Measurements from ENCODE around the gene DLK2.
"Not testable (repeated sequence)": the region's sequence is repeated elsewhere in the genome, so short reads cannot be mapped to it uniquely, and the experiment has no call there.

The DLK2 gene, protein sequence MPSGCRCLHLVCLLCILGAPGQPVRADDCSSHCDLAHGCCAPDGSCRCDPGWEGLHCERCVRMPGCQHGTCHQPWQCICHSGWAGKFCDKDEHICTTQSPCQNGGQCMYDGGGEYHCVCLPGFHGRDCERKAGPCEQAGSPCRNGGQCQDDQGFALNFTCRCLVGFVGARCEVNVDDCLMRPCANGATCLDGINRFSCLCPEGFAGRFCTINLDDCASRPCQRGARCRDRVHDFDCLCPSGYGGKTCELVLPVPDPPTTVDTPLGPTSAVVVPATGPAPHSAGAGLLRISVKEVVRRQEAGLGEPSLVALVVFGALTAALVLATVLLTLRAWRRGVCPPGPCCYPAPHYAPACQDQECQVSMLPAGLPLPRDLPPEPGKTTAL

DNA sequence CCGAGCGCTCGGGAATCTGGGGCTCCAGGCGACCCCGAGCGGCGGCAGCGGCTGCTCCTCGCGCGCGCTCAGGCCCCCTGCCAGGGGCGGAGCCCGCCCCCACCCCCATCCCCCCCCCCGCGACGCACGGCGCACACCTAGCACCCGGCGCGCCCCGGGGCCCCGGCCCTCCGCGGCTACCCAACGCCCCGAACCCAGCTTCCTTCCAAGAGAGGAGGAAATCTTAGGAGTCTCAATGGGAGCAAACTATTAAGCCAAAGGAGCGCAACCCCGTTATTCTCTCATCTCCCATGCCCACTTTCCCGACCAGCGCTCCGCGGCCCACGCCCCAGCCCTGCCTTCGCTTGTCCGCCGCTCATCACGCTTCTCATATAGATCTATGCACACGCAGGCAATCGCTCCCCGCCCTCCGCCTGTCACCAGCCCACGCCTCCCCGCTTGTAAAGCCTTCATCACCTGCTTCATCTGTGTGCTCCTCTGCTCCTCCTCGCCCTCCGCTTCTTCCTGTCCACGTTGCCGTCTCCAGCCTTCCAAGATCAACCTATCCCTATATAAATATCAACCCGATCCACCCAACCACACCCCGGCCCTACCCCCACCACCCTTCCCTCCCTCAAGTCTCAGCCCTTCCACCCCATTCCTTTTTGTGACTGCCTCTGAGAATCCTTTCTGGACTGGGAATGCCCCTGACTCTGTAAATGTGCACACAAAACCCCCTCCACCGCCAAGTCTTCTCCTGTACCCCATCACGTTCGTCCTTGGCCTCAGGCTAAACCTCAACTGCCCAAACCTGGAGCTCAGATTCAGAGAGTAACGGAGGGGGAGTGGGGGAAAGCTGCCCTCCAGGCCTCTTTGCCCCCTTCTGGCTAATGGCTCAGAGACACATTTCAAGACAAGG lies at the start of gene DLK2:
Gene DLK2, minus strand, starts transcription at position 18 of the 898 bp plus-strand sequence. CDS start 723 bp downstream, outside the sequence.
- Mint-ChIP-seq H3K36me3 (peaks cover 8% of the 10 kb centered on the region), H3K4me1 (peaks cover 15% of the 10 kb centered on the region), H3K4me3 (peak within 1 kb of the TSS; percentile 77), H3K27ac (peak within 1 kb of the TSS; percentile 28), H3K27me3 (peaks cover 47% of the 10 kb centered on the region), H3K9me3 (no peaks in the 10 kb centered on the region)
- DNase-seq, result peak; percentile 67
- CTCF ChIA-PET, result interaction anchor here (5.5 kb wide), 1 partner anchor 50 kb away, joined by 46 read pairs; no protein-coding TSS in a partner anchor

DNA sequence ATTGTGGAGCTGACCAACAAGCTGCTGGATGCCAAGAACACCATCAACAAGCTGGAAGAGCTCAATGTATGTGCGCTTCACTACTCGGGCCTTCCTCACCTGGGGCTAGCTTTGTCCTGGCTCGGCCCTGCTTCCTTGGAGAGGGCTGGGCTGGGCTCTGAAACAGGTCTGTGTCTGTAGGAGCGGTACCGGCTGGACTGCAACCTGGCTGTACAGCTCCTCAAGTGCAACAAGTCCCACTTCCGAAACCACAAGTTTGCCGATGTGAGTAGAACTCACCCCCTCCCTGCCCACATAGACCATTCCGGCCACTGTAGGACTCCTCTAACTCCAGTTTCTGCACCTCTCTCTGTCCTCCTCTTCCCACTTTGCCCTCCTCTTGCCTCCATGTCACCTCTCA lies 48.1 kb upstream of the DLK2 start:
- no peak overlapping the region for H3K27ac Mint-ChIP-seq
- no peak overlapping the region for H3K4me3 Mint-ChIP-seq
- no peaks in the 10 kb centered on the region for H3K9me3 Mint-ChIP-seq
- CTCF ChIA-PET, result interaction anchor here (0.7 kb wide), 1 partner anchor 38 kb away, joined by 3 read pairs; no protein-coding TSS in a partner anchor
- no peak for DNase-seq
- H3K27me3 Mint-ChIP-seq, result peaks cover 18% of the 10 kb centered on the region
- peaks cover 41% of the 10 kb centered on the region for H3K36me3 Mint-ChIP-seq
- H3K4me1 Mint-ChIP-seq, result peaks cover 2% of the 10 kb centered on the region

DNA sequence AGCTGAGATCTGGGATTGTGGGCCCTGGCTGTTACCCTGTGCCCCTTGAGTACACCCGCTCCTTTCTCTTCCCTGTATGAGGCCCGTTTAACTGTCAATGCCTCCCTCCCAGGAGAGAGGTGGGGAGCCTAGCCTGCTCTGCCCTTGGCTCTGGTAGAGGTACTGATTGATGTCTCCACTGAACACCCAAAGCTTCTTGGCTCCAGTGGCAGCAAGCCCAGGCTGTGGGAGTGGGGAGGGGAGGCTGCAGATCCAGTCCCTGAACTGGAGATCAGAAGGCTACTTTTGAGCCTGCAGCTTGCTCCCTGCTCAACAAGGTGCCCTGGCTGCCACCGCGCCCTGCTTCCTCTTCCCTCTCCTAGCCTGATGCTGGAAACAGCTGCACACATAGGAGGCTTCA lies 47.3 kb upstream of the DLK2 start:
- Mint-ChIP-seq H3K27ac (no peak overlapping the region), H3K36me3 (peaks cover 43% of the 10 kb centered on the region), H3K4me1 (peaks cover 2% of the 10 kb centered on the region), H3K9me3 (no peaks in the 10 kb centered on the region), H3K27me3 (peaks cover 10% of the 10 kb centered on the region), H3K4me3 (no peak overlapping the region)
- CTCF ChIA-PET, result no interaction called here
- no peak for DNase-seq

DNA sequence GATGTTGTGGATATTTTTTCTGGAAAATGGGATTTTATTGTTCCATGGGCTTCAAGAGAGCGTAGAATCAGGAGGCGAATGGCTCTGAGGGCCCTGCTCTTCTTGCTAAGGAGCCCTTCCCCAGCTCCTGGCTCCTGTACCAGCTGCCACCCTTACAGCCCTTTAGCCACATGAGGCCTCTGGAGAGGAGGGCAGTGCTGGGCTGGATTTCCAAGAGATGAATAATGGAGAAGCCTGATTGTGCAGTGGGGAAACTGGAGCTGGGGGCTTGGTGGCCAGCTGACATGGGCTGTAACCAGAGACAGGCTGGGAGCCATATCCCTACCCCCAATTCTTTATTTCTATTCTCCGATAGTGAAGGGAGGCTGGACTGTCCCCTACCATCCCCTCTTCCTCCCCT lies 45.6 kb upstream of the DLK2 start:
- no peak for DNase-seq
- no peaks in the 10 kb centered on the region for H3K4me1 Mint-ChIP-seq
- no peaks in the 10 kb centered on the region for H3K9me3 Mint-ChIP-seq
- H3K27ac Mint-ChIP-seq, result no peak overlapping the region
- no peaks in the 10 kb centered on the region for H3K27me3 Mint-ChIP-seq
- CTCF ChIA-PET, result interaction anchor here (1.0 kb wide), 1 partner anchor 105 kb away, joined by 3 read pairs; no protein-coding TSS in a partner anchor
- H3K36me3 Mint-ChIP-seq, result peaks cover 40% of the 10 kb centered on the region
- no peak overlapping the region for H3K4me3 Mint-ChIP-seq

- no peak for DNase-seq
- no peak overlapping the region for H3K27ac Mint-ChIP-seq
- no peaks in the 10 kb centered on the region for H3K27me3 Mint-ChIP-seq
- no peaks in the 10 kb centered on the region for H3K9me3 Mint-ChIP-seq
- peaks cover 33% of the 10 kb centered on the region for H3K36me3 Mint-ChIP-seq
- no peak overlapping the region for H3K4me3 Mint-ChIP-seq
- CTCF ChIA-PET, result interaction anchor here (0.9 kb wide), 1 partner anchor 8 kb away, joined by 3 read pairs; no protein-coding TSS in a partner anchor
- H3K4me1 Mint-ChIP-seq, result peaks cover 13% of the 10 kb centered on the region
Observed at GRCh38 chr6:43499028-43499815, 43.9 kb upstream of the DLK2 start.

- H3K4me1 Mint-ChIP-seq, result peaks cover 18% of the 10 kb centered on the region
- H3K4me3 Mint-ChIP-seq, H3K27me3 Mint-ChIP-seq, DNase-seq, H3K27ac Mint-ChIP-seq, H3K9me3 Mint-ChIP-seq: not testable (repeated sequence)
- peaks cover 28% of the 10 kb centered on the region for H3K36me3 Mint-ChIP-seq
- CTCF ChIA-PET, result interaction anchor here (6.3 kb wide), 1 partner anchor 8 kb away, joined by 44 read pairs; no protein-coding TSS in a partner anchor
Observed at GRCh38 chr6:43498291-43498690, 42.9 kb upstream of the DLK2 start.

- CTCF ChIA-PET, result interaction anchor here (6.3 kb wide), 1 partner anchor 9 kb away, joined by 44 read pairs; no protein-coding TSS in a partner anchor
- H3K27ac Mint-ChIP-seq, result no peak overlapping the region
Observed at GRCh38 chr6:43497689-43498088, 42.3 kb upstream of the DLK2 start.

GRCh38 chr6:43497129-43497396 lies 41.7 kb upstream of the DLK2 start:
- H3K27ac Mint-ChIP-seq, result no peak overlapping the region
- H3K4me3 Mint-ChIP-seq, result no peak overlapping the region
- DNase-seq, result no peak
- CTCF ChIA-PET, result interaction anchor here (2.6 to 6.3 kb wide), 2 partner anchors 10 to 12 kb away, joined by 7 to 44 read pairs; no protein-coding TSS in a partner anchor
- H3K9me3 Mint-ChIP-seq, result no peaks in the 10 kb centered on the region
- H3K36me3 Mint-ChIP-seq, result peaks cover 23% of the 10 kb centered on the region
- H3K27me3 Mint-ChIP-seq, result no peaks in the 10 kb centered on the region
- H3K4me1 Mint-ChIP-seq, result peaks cover 21% of the 10 kb centered on the region

More at GRCh38 chr6:43497689-43498088, 42.3 kb upstream of the DLK2 start:
- H3K27me3 Mint-ChIP-seq, result no peaks in the 10 kb centered on the region
- H3K9me3 Mint-ChIP-seq, result no peaks in the 10 kb centered on the region
- no peak for DNase-seq
- H3K4me1 Mint-ChIP-seq, result peaks cover 21% of the 10 kb centered on the region
- peaks cover 26% of the 10 kb centered on the region for H3K36me3 Mint-ChIP-seq
- H3K4me3 Mint-ChIP-seq, result no peak overlapping the region

DNA sequence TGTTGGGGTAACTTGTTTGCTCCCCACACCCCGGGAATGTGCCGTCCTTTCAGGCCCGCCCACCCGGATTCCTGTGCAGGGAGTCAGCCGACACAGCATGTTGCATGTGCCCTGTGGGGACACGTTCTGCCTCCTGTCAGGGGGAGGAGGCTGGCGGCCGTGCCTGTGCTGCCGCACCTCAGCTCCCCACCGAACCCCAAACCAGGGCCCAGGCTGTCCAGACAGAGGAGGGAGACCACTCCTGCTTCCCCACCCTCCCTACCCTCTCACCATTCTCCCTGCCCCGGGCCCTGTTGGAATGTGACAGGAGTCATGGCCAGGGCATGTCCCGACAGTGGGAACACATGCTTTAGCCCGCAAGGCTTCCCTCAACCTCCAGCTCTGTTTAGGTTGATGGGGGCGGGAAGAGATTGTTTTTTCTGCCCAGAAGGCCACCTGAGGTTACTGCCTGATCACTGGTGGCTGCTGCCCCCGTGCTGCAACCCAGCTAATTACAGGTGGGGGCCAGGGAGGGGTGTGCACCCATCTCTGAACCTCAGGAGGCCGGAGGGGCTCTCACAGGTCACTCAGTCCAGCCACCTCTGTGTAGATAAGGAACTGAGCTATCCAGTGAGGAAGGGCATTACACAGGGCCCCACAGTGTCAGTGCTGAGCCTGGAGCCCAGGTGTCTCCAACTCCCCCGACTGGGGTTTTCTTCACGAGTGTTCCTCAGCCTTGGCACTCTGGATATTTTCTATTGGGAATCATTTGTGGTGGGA lies 41.2 kb upstream of the DLK2 start:
- Mint-ChIP-seq H3K27me3 (no peaks in the 10 kb centered on the region), H3K36me3 (peaks cover 18% of the 10 kb centered on the region), H3K9me3 (no peaks in the 10 kb centered on the region), H3K27ac (no peak overlapping the region), H3K4me3 (no peak overlapping the region), H3K4me1 (peaks cover 21% of the 10 kb centered on the region)
- CTCF ChIA-PET, result interaction anchor here (1.2 to 6.3 kb wide), 4 partner anchors 10 to 267 kb away, joined by 3 to 44 read pairs (median 5); partner anchors contain the start of gene DNPH1
- peak; percentile 42 for DNase-seq

- H3K36me3 Mint-ChIP-seq, result peaks cover 10% of the 10 kb centered on the region
- H3K27ac Mint-ChIP-seq, result peak overlapping the region; percentile 87
- H3K27me3 Mint-ChIP-seq, result no peaks in the 10 kb centered on the region
- H3K4me1 Mint-ChIP-seq, result peaks cover 21% of the 10 kb centered on the region
- no peaks in the 10 kb centered on the region for H3K9me3 Mint-ChIP-seq
- CTCF ChIA-PET, result interaction anchor here (0.8 to 6.3 kb wide), 9 partner anchors 10 to 266 kb away, joined by 3 to 44 read pairs (median 4); partner anchors contain the start of gene DNPH1
- DNase-seq, result peak; percentile 55
- H3K4me3 Mint-ChIP-seq, result no peak overlapping the region
Observed at GRCh38 chr6:43495409-43495941, 40.1 kb upstream of the DLK2 start.

DNA sequence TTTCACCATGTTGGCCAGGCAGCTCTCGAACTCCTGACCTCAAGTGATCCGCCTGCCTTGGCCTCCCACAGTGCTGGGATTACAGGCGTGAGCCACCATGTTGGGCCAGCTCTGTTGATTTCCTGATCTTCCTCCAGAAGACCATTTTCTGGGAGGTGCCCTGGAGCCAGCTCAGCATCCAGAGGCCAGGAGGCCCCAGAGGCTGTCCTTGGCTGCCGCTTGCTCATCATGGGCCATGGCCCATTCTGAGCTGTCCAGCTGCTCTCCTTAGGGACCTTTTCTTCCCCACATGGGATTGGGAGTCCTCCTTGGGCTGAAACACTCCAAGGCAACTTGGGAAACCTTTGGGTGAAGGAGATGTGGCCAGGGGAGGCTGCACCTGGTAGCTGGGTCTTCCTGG lies 39.4 kb upstream of the DLK2 start:
- CTCF ChIA-PET, result interaction anchor here (1.0 to 6.3 kb wide), 6 partner anchors 9 to 233 kb away, joined by 3 to 44 read pairs (median 4); no protein-coding TSS in a partner anchor
- H3K27ac Mint-ChIP-seq, result peak overlapping the region; percentile 87
- H3K36me3 Mint-ChIP-seq, result peaks cover 7% of the 10 kb centered on the region

DNA sequence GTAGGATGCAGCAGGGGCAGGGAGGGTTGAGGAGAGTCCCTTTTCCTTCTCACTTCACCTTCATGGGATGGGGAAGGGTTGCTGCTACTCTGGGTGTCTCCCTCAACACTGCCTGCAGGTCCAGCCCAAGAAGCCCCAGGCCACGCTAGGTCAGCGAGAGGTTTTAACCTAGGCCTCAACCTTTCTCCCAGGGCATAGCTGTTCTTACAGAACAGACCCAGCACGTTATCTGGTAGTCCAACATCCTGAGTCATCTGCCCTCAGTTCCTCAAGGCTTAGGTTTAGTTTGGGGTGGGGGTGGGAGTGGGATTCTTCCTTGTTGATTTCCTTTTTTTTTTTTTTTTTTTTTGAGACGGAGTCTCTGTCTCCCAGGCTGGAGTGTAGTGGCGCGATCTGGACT lies 39.0 kb upstream of the DLK2 start:
- no peak for DNase-seq
- Mint-ChIP-seq H3K4me3 (no peak overlapping the region), H3K27ac (peak overlapping the region; percentile 24), H3K36me3 (peaks cover 3% of the 10 kb centered on the region), H3K4me1 (peaks cover 21% of the 10 kb centered on the region), H3K27me3 (no peaks in the 10 kb centered on the region), H3K9me3 (no peaks in the 10 kb centered on the region)
- CTCF ChIA-PET, result interaction anchor here (1.0 to 6.3 kb wide), 6 partner anchors 9 to 232 kb away, joined by 3 to 44 read pairs (median 4); no protein-coding TSS in a partner anchor

More for the DNA sequence above, 39.4 kb upstream of the DLK2 start:
- DNase-seq, result no peak
- Mint-ChIP-seq H3K9me3 (no peaks in the 10 kb centered on the region), H3K27me3 (no peaks in the 10 kb centered on the region), H3K4me1 (peaks cover 21% of the 10 kb centered on the region), H3K4me3 (no peak overlapping the region)
